Subcutaneous adipose tissue (tissue), 4 donors: ENCODE data around the gene JAKMIP1. TPM values are rescaled to one million over a fixed set of nuclear protein-coding genes. Genes with fewer than 3 reads are reported as not detected.

Source experiments
- CTCF ChIP-seq: fragments of 450-650 bp; IDR thresholded peaks from one replicate; pipeline ENCODE4 v1.5.1; 2016; ENCODE audit warnings: low read depth, mild to moderate bottlenecking, control low read depth, antibody characterized with exemption, moderate library complexity
- total RNA-seq, 4 donors: library from RNA; depleted of rRNA; stranded (reverse); fragments of >200 nt; gene quantifications; one replicate each; pipeline ENCODE4 v1.1.0, GENCODE V29; 2016

The JAKMIP1 gene
- total RNA-seq, 4 donors from 2014 or later, result 0.33 to 0.88 (median 0.36) TPM

GRCh38 chr4:6119507-6120020 lies 80.8 kb downstream of the JAKMIP1 start:
- TF ChIP-seq CTCF, result no peak

GRCh38 chr4:6118201-6118600 lies 82.1 kb downstream of the JAKMIP1 start:
- no peak for TF ChIP-seq CTCF

GRCh38 chr4:6116696-6117285 lies 83.6 kb downstream of the JAKMIP1 start:
- no peak for TF ChIP-seq CTCF

GRCh38 chr4:6115746-6116586 lies 84.4 kb downstream of the JAKMIP1 start:
- TF ChIP-seq CTCF, result no peak

GRCh38 chr4:6115342-6115741 lies 85.0 kb downstream of the JAKMIP1 start:
- no peak for TF ChIP-seq CTCF

GRCh38 chr4:6114601-6115000 lies 85.7 kb downstream of the JAKMIP1 start:
- no peak for TF ChIP-seq CTCF

- TF ChIP-seq CTCF, result no peak
Measured at GRCh38 chr4:6114181-6114580, 86.2 kb downstream of the JAKMIP1 start.
